ENCODE data around the gene EN2. TPM values are rescaled to one million over a fixed set of nuclear protein-coding genes. Genes with fewer than 3 reads are reported as not detected.
A peak's percentile ranks its signal among the peaks of the same experiment; 100 is the strongest.

The EN2 gene
- total and polyA plus RNA-seq, 5 donors from 2014 or later, result not detected

- Histone ChIP-seq H3K4me3 (ENCODE audit: low read depth, low read length) (no peak overlapping the region), H3K27ac (ENCODE audit: insufficient read depth, low read length, poor library complexity, severe bottlenecking) (no peak overlapping the region), H3K36me3 (ENCODE audit: control insufficient read depth, insufficient read depth, low read length) (no peaks in the 10 kb centered on the region), H3K27me3 (ENCODE audit: control insufficient read depth, insufficient read depth, low read length) (peaks cover 25% of the 10 kb centered on the region), H3K9me3 (ENCODE audit: control insufficient read depth in 2 of 2, low read length in 2 of 2) (no peaks in the 10 kb centered on the region), H3K4me1 (ENCODE audit: control insufficient read depth, insufficient read depth, low read length, poor library complexity, severe bottlenecking) (peaks cover 7% of the 10 kb centered on the region)
- Mint-ChIP-seq H3K27ac (no peak overlapping the region), H3K4me3 (no peak overlapping the region), H3K27me3 (peaks cover 69% of the 10 kb centered on the region), H3K36me3 (no peaks in the 10 kb centered on the region), H3K9me3 (peaks cover 0 to 1% (median 0%) of the 10 kb centered on the region in 7 donors), H3K4me1 (peaks cover 0 to 15% (median 6%) of the 10 kb centered on the region in 4 donors)
- DNase-seq (no peak), ATAC-seq (ENCODE audit: low read depth in 2 of 2) (no peak)
Measured at GRCh38 chr7:155449869-155450557, 7.9 kb upstream of the EN2 start.

GRCh38 chr7:155450558-155450969 is 7.4 kb upstream of the EN2 start:
- H3K27me3 Mint-ChIP-seq, result peaks cover 75% of the 10 kb centered on the region
- Histone ChIP-seq H3K27ac (ENCODE audit: insufficient read depth, low read length, poor library complexity, severe bottlenecking) (no peak overlapping the region), H3K27me3 (ENCODE audit: control insufficient read depth, insufficient read depth, low read length) (peaks cover 25% of the 10 kb centered on the region), H3K4me1 (ENCODE audit: control insufficient read depth, insufficient read depth, low read length, poor library complexity, severe bottlenecking) (peaks cover 7% of the 10 kb centered on the region), H3K9me3 (ENCODE audit: control insufficient read depth in 2 of 2, low read length in 2 of 2) (no peaks in the 10 kb centered on the region), H3K4me3 (ENCODE audit: low read depth, low read length) (no peak overlapping the region), H3K36me3 (ENCODE audit: control insufficient read depth, insufficient read depth, low read length) (no peaks in the 10 kb centered on the region)
- no peak overlapping the region for H3K27ac Mint-ChIP-seq
- no peaks in the 10 kb centered on the region for H3K36me3 Mint-ChIP-seq
- no peak overlapping the region for H3K4me3 Mint-ChIP-seq
- H3K9me3 Mint-ChIP-seq, result peaks cover 0 to 3% (median 0%) of the 10 kb centered on the region in 7 donors
- ATAC-seq (ENCODE audit: low read depth in 2 of 2), result no peak
- peaks cover 0 to 15% (median 6%) of the 10 kb centered on the region in 4 donors for H3K4me1 Mint-ChIP-seq
- no peak for DNase-seq

- Histone ChIP-seq H3K27ac (ENCODE audit: insufficient read depth, low read length, poor library complexity, severe bottlenecking) (no peak overlapping the region), H3K27me3 (ENCODE audit: control insufficient read depth, insufficient read depth, low read length) (peaks cover 29% of the 10 kb centered on the region), H3K9me3 (ENCODE audit: control insufficient read depth in 2 of 2, low read length in 2 of 2) (no peaks in the 10 kb centered on the region), H3K4me1 (ENCODE audit: control insufficient read depth, insufficient read depth, low read length, poor library complexity, severe bottlenecking) (peaks cover 7% of the 10 kb centered on the region), H3K4me3 (ENCODE audit: low read depth, low read length) (no peak overlapping the region), H3K36me3 (ENCODE audit: control insufficient read depth, insufficient read depth, low read length) (no peaks in the 10 kb centered on the region)
- Mint-ChIP-seq H3K27me3 (peaks cover 77% of the 10 kb centered on the region), H3K4me3 (peak overlapping the region in 1 of 4 donors; percentile 29), H3K4me1 (peaks cover 0 to 16% (median 6%) of the 10 kb centered on the region in 4 donors), H3K27ac (no peak overlapping the region), H3K9me3 (peaks cover 0 to 3% (median 0%) of the 10 kb centered on the region in 7 donors), H3K36me3 (no peaks in the 10 kb centered on the region)
- DNase-seq (no peak), ATAC-seq (ENCODE audit: low read depth in 2 of 2) (no peak)
Measured at GRCh38 chr7:155450970-155451801, 6.7 kb upstream of the EN2 start.

GRCh38 chr7:155451840-155452239 is 6.1 kb upstream of the EN2 start:
- Mint-ChIP-seq H3K36me3 (no peaks in the 10 kb centered on the region), H3K27ac (peak overlapping the region in 1 of 3 donors; percentile 32), H3K27me3 (peaks cover 78% of the 10 kb centered on the region), H3K4me3 (no peak overlapping the region), H3K9me3 (peaks cover 0 to 3% (median 0%) of the 10 kb centered on the region in 7 donors), H3K4me1 (peaks cover 0 to 23% (median 6%) of the 10 kb centered on the region in 4 donors)
- H3K36me3 ChIP-seq (ENCODE audit: control insufficient read depth, insufficient read depth, low read length), result no peaks in the 10 kb centered on the region
- H3K9me3 ChIP-seq (ENCODE audit: control insufficient read depth in 2 of 2, low read length in 2 of 2), result no peaks in the 10 kb centered on the region
- no peak for DNase-seq
- no peak for ATAC-seq (ENCODE audit: low read depth in 2 of 2)
- peaks cover 26% of the 10 kb centered on the region for H3K27me3 ChIP-seq (ENCODE audit: control insufficient read depth, insufficient read depth, low read length)
- no peak overlapping the region for H3K27ac ChIP-seq (ENCODE audit: insufficient read depth, low read length, poor library complexity, severe bottlenecking)
- peaks cover 12% of the 10 kb centered on the region for H3K4me1 ChIP-seq (ENCODE audit: control insufficient read depth, insufficient read depth, low read length, poor library complexity, severe bottlenecking)
- H3K4me3 ChIP-seq (ENCODE audit: low read depth, low read length), result no peak overlapping the region

- ATAC-seq (ENCODE audit: low read depth in 2 of 2) (no peak), DNase-seq (no peak)
- Mint-ChIP-seq H3K27ac (no peak overlapping the region), H3K36me3 (no peaks in the 10 kb centered on the region), H3K9me3 (peaks cover 0 to 3% (median 0%) of the 10 kb centered on the region in 7 donors), H3K27me3 (peaks cover 73% of the 10 kb centered on the region), H3K4me3 (peak overlapping the region in 2 of 4 donors; percentile 43 to 78), H3K4me1 (peaks cover 0 to 26% (median 5%) of the 10 kb centered on the region in 4 donors)
- Histone ChIP-seq H3K4me1 (ENCODE audit: control insufficient read depth, insufficient read depth, low read length, poor library complexity, severe bottlenecking) (peaks cover 17% of the 10 kb centered on the region), H3K27ac (ENCODE audit: insufficient read depth, low read length, poor library complexity, severe bottlenecking) (no peak overlapping the region), H3K9me3 (ENCODE audit: control insufficient read depth in 2 of 2, low read length in 2 of 2) (no peaks in the 10 kb centered on the region), H3K27me3 (ENCODE audit: control insufficient read depth, insufficient read depth, low read length) (peaks cover 26% of the 10 kb centered on the region), H3K36me3 (ENCODE audit: control insufficient read depth, insufficient read depth, low read length) (no peaks in the 10 kb centered on the region), H3K4me3 (ENCODE audit: low read depth, low read length) (no peak overlapping the region)
Measured at GRCh38 chr7:155452505-155453295, 5.2 kb upstream of the EN2 start.

GRCh38 chr7:155453296-155454182 is 4.4 kb upstream of the EN2 start:
- Mint-ChIP-seq H3K4me3 (peak overlapping the region in 1 of 4 donors; percentile 78), H3K36me3 (no peaks in the 10 kb centered on the region), H3K4me1 (peaks cover 0 to 21% (median 2%) of the 10 kb centered on the region in 4 donors), H3K27ac (no peak overlapping the region), H3K9me3 (peaks cover 0 to 3% (median 0%) of the 10 kb centered on the region in 7 donors), H3K27me3 (peaks cover 65% of the 10 kb centered on the region)
- ATAC-seq (ENCODE audit: low read depth in 2 of 2) (no peak), DNase-seq (no peak)
- no peak overlapping the region for H3K27ac ChIP-seq (ENCODE audit: insufficient read depth, low read length, poor library complexity, severe bottlenecking)
- H3K4me3 ChIP-seq (ENCODE audit: low read depth, low read length), result no peak overlapping the region
- H3K27me3 ChIP-seq (ENCODE audit: control insufficient read depth, insufficient read depth, low read length), result peaks cover 19% of the 10 kb centered on the region
- H3K4me1 ChIP-seq (ENCODE audit: control insufficient read depth, insufficient read depth, low read length, poor library complexity, severe bottlenecking), result peaks cover 18% of the 10 kb centered on the region
- no peaks in the 10 kb centered on the region for H3K9me3 ChIP-seq (ENCODE audit: control insufficient read depth in 2 of 2, low read length in 2 of 2)
- H3K36me3 ChIP-seq (ENCODE audit: control insufficient read depth, insufficient read depth, low read length), result no peaks in the 10 kb centered on the region
